HepG2 (cell line): Measurements from ENCODE around the gene ZBTB47. TPM values are rescaled to one million over a fixed set of nuclear protein-coding genes. Genes with fewer than 3 reads are reported as not detected.

Source experiments
- ATAC-seq: fragments of 200-7000 bp; cut with Tn5 transposase; 3 replicates; pipeline ENCODE4 v1.9.1; 2020; ENCODE audit warnings: mild to moderate bottlenecking, moderate library complexity
- BruUV-seq: library from RNA; stranded (reverse); fragments of 400-500 nt; replicated peaks from 2 replicates; lab custom pipeline; 2021; lab: Mats Ljungman, UMichigan
- CTCF ChIA-PET: fragments of 300-600 bp; formaldehyde crosslinking; extraction: SDS; loops from one replicate; lab custom pipeline; 2021; ENCODE audit warnings: low total read pairs, inconsistent platforms, low intra/inter-chr PET ratio; lab: Yijun Ruan, JAX
- POLR2A ChIA-PET: fragments of 350-600 bp; sonication (Branson Sonifier 250); formaldehyde crosslinking; loops from one replicate; lab custom pipeline; 2020; ENCODE audit warnings: antibody characterized with exemption, inconsistent platforms; lab: Yijun Ruan, JAX
- DNase-seq: peaks from one replicate; pipeline ENCODE4 v3.0.0-alpha.2; 2015; ENCODE audit warnings: low spot score
- FAIRE-seq: peaks from 3 replicates; lab custom pipeline; 2011; peaks lifted over from hg19 to GRCh38; lab: Jason Lieb, UNC
- H2AFZ ChIP-seq: one replicate; pipeline ENCODE4 v1.6.1; 2011; ENCODE audit warnings: low read length, inconsistent platforms
- H3K27ac ChIP-seq: fragments of 300-600 bp; 3 replicates; pipeline ENCODE4 v1.8.0; 2011; ENCODE audit warnings: mixed run types, mild to moderate bottlenecking, mixed read lengths, low read length, inconsistent platforms; ENCODE audit not compliant: insufficient read depth; ENCODE audit errors: extremely low read length
- H3K27me3 ChIP-seq, 2 experiments: fragments of 200-600 bp in 1 of 2; 2 replicates in 1 of 2; 3 replicates in 1 of 2; pipeline versions ENCODE4 v1.6.0 to v1.8.0; 2011; ENCODE audit warnings: low read length in 2 of 2, mild to moderate bottlenecking in 2 of 2, moderate library complexity in 2 of 2, inconsistent platforms in 1 of 2; ENCODE audit not compliant: insufficient read depth in 2 of 2, control insufficient read depth in 1 of 2
- H3K36me3 ChIP-seq, 2 experiments: fragments of 200-600 bp in 1 of 2; replicated peaks in 1 of 2; 2 replicates in 1 of 2; 3 replicates in 1 of 2; pipeline versions ENCODE4 v1.5.1 to v1.8.0; 2011; ENCODE audit warnings: low read length in 2 of 2, inconsistent platforms in 1 of 2; ENCODE audit not compliant: insufficient read depth in 2 of 2, control insufficient read depth in 1 of 2
- H3K4me1 ChIP-seq: 2 replicates; pipeline ENCODE4 v1.5.1; 2012; ENCODE audit warnings: low read length, inconsistent platforms; ENCODE audit not compliant: insufficient read depth
- H3K4me2 ChIP-seq: 2 replicates; pipeline ENCODE4 v1.6.0; 2011; ENCODE audit warnings: low read depth, low read length, inconsistent platforms
- H3K4me3 ChIP-seq, 3 experiments: fragments of 200-600 bp in 1 of 3; sonication (generic), shearing (Covaris generic) in 1 of 3; replicated peaks in 1 of 3; 2 replicates each; pipeline ENCODE4 v1.5.1; 2011 to 2016; ENCODE audit warnings: low read length in 3 of 3, inconsistent platforms in 2 of 3, low read depth in 2 of 3, mild to moderate bottlenecking in 2 of 3, control low read depth in 1 of 3, mixed read lengths in 1 of 3; ENCODE audit not compliant: insufficient read depth in 1 of 3
- H3K79me2 ChIP-seq: one replicate; pipeline ENCODE4 v1.6.1; 2011; ENCODE audit warnings: low read length, inconsistent platforms; ENCODE audit not compliant: insufficient read depth
- H3K9ac ChIP-seq: 2 replicates; pipeline ENCODE4 v1.6.0; 2011; ENCODE audit warnings: mild to moderate bottlenecking, low read depth, low read length, inconsistent platforms; ENCODE audit not compliant: insufficient read depth
- H3K9me3 ChIP-seq: 2 replicates; pipeline ENCODE4 v1.5.1; 2012; ENCODE audit warnings: mild to moderate bottlenecking, low read length
- H4K20me1 ChIP-seq: 2 replicates; pipeline ENCODE4 v1.6.0; 2011; ENCODE audit warnings: inconsistent platforms, mild to moderate bottlenecking, low read length, moderate library complexity; ENCODE audit not compliant: insufficient read depth
- BORCS8-MEF2B ChIP-seq: sonication (generic); formaldehyde crosslinking; IDR thresholded peaks from 2 replicates; pipeline ENCODE4 v1.8.0; 2022; ENCODE audit warnings: mild to moderate bottlenecking, missing genetic modification reagents
- RFXAP ChIP-seq: sonication (generic); formaldehyde crosslinking; IDR thresholded peaks from 2 replicates; pipeline ENCODE4 v1.4.0; 2020; ENCODE audit warnings: missing genetic modification reagents, borderline replicate concordance
- RNF2 ChIP-seq: fragments of 450-650 bp; conservative IDR thresholded peaks from 2 replicates; pipeline ENCODE4 v1.6.1; 2016; ENCODE audit warnings: low read depth
- ZNF124 ChIP-seq: sonication (generic); formaldehyde crosslinking; IDR thresholded peaks from 2 replicates; pipeline ENCODE4 v1.4.0; 2020; ENCODE audit warnings: missing genetic modification reagents
- ZSCAN21 ChIP-seq: sonication (generic); formaldehyde crosslinking; IDR thresholded peaks from 2 replicates; pipeline ENCODE4 v1.8.0; 2022; ENCODE audit warnings: mild to moderate bottlenecking, missing genetic modification reagents, moderate library complexity, borderline replicate concordance
- WGBS: methylation state at CpG from one replicate; pipeline ENCODE4 v1.1.6; 2017; ENCODE audit warnings: low lambda C conversion rate; 5-methylcytosine and 5-hydroxymethylcytosine counted together
- in situ Hi-C: cut with HindIII; loops from 2 replicates; pipeline ENCODE4 v1.10.0; 2017; ENCODE audit warnings: low pct_unique_long_range_greater_than_20kb; ENCODE audit not compliant: extremely low pct_ligation_motif_present
- intact Hi-C: fragments of 100-400 bp; cut with micrococcal nuclease; formaldehyde crosslinking; loops from one replicate; pipeline ENCODE4 v1.10.0; 2022; ENCODE audit not compliant: unreplicated experiment
- polyA plus RNA-seq, 8 experiments: library from polyadenylated mRNA; depleted of rRNA in 3 of 8; stranded (reverse) in 7 of 8; unstranded in 1 of 8; fragments of >200 nt; fragmentation: Illumina TruSeq in 4 of 8; extraction: Trizol in 4 of 8; gene quantifications; 2 replicates each; pipeline versions ENCODE4 v1.2.1 to v1.2.3, GENCODE V29; 2011 to 2016; ENCODE audit warnings: low read depth in 4 of 8, missing spikeins in 1 of 8, mixed read lengths in 1 of 8; ENCODE audit not compliant: insufficient read depth in 1 of 8
- total RNA-seq, 5 experiments: library from RNA; depleted of rRNA; stranded (reverse); fragments of >200 nt; fragmentation: Illumina TruSeq; extraction: Trizol; gene quantifications; 2 replicates each; pipeline ENCODE4 v1.2.3, GENCODE V29; 2016; ENCODE audit warnings: low read depth in 1 of 5
- TF ChIP-seq, protein P1 (sequence below): sonication (generic); formaldehyde crosslinking; IDR thresholded peaks from 2 replicates; pipeline ENCODE4 v1.9.0; 2021; ENCODE audit warnings: missing genetic modification reagents, borderline replicate concordance
- TF ChIP-seq, protein P2 (sequence below): sonication (generic); formaldehyde crosslinking; IDR thresholded peaks from 2 replicates; pipeline ENCODE4 v1.4.0; 2020; ENCODE audit warnings: mild to moderate bottlenecking, missing genetic modification reagents

Gene ZBTB47
- total and polyA plus RNA-seq, 2 of the 13 experiments (the other 11 are each of a cell fraction or from before 2014, with no cell fraction given), result 1.5 to 3.1 TPM

DNA sequence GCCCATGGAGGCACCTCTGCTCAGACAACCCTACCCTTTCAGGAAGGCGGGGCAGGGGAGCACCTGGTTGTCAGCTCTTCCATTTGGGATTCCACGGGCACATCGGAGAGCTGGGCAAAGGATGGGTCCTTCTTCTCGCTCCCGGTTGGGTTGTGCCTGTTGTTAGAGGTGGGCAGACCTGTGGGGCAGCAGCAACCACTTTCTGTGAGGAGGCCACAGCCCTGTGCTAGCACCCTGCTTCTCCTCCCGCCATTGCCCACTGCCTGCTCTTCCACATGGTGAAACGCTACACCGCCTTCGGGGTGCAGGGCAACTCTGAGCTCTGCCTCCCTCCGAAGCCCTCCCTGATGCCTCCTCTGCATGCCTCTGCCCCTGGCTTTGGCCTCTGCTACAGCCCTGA is 56.1 kb downstream of the ZBTB47 start:
- 80% methylated on average over 2 of the region's 10 CpGs for WGBS
- Histone ChIP-seq H2AFZ (no peak overlapping the region), H3K27me3 (peaks cover 2 to 14% of the 10 kb centered on the region in 2 experiments; a peak in 4 of 5 replicates), H3K4me3 (no peak overlapping the region), H3K9me3 (no peaks in the 10 kb centered on the region), H3K36me3 (no peaks in the 10 kb centered on the region), H3K79me2 (no peaks in the 10 kb centered on the region), H3K9ac (no peak overlapping the region), H3K4me2 (no peak overlapping the region), H3K27ac (no peak overlapping the region), H4K20me1 (no peaks in the 10 kb centered on the region), H3K4me1 (peaks cover 10% of the 10 kb centered on the region)
- no peak for TF ChIP-seq RFXAP (CRISPR knock-in tag)
- TF ChIP-seq, protein P1, sequence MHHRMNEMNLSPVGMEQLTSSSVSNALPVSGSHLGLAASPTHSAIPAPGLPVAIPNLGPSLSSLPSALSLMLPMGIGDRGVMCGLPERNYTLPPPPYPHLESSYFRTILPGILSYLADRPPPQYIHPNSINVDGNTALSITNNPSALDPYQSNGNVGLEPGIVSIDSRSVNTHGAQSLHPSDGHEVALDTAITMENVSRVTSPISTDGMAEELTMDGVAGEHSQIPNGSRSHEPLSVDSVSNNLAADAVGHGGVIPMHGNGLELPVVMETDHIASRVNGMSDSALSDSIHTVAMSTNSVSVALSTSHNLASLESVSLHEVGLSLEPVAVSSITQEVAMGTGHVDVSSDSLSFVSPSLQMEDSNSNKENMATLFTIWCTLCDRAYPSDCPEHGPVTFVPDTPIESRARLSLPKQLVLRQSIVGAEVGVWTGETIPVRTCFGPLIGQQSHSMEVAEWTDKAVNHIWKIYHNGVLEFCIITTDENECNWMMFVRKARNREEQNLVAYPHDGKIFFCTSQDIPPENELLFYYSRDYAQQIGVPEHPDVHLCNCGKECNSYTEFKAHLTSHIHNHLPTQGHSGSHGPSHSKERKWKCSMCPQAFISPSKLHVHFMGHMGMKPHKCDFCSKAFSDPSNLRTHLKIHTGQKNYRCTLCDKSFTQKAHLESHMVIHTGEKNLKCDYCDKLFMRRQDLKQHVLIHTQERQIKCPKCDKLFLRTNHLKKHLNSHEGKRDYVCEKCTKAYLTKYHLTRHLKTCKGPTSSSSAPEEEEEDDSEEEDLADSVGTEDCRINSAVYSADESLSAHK, result no peak
- TF ChIP-seq, protein P2, sequence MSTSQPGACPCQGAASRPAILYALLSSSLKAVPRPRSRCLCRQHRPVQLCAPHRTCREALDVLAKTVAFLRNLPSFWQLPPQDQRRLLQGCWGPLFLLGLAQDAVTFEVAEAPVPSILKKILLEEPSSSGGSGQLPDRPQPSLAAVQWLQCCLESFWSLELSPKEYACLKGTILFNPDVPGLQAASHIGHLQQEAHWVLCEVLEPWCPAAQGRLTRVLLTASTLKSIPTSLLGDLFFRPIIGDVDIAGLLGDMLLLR (CRISPR knock-in tag), result no peak
- TF ChIP-seq ZSCAN21 (CRISPR knock-in tag), result no peak
- no peak for TF ChIP-seq BORCS8-MEF2B (CRISPR knock-in tag)
- no peak for TF ChIP-seq RNF2
- TF ChIP-seq ZNF124 (CRISPR knock-in tag), result no peak
- DNase-seq (no peak), ATAC-seq (no peak), FAIRE-seq (no peak)
- no TSS peak for BruUV-seq
- ChIA-PET POLR2A (no interaction called here), CTCF (no interaction called here)
- in situ Hi-C loops (no loop called here), intact Hi-C loops (no loop called here)
